A375 (cell line): ENCODE data around the gene TMEM222. TPM values are rescaled to one million over a fixed set of nuclear protein-coding genes. Genes with fewer than 3 reads are reported as not detected.

ENCODE experiments used
- small RNA-seq: library from RNA; depleted of rRNA; stranded (forward); fragments of <200 nt; gene quantifications from one replicate; pipeline ENCODE3, GENCODE V24; 2014
- total RNA-seq: library from RNA; depleted of rRNA; stranded (reverse); fragments of >200 nt; shearing (Covaris generic); gene quantifications from 2 replicates; pipeline ENCODE4 v1.2.3, GENCODE V29; 2014; rRNA removed

Gene TMEM222
- 43.9 and 45.3 TPM in 2 replicates for total RNA-seq

DNA sequence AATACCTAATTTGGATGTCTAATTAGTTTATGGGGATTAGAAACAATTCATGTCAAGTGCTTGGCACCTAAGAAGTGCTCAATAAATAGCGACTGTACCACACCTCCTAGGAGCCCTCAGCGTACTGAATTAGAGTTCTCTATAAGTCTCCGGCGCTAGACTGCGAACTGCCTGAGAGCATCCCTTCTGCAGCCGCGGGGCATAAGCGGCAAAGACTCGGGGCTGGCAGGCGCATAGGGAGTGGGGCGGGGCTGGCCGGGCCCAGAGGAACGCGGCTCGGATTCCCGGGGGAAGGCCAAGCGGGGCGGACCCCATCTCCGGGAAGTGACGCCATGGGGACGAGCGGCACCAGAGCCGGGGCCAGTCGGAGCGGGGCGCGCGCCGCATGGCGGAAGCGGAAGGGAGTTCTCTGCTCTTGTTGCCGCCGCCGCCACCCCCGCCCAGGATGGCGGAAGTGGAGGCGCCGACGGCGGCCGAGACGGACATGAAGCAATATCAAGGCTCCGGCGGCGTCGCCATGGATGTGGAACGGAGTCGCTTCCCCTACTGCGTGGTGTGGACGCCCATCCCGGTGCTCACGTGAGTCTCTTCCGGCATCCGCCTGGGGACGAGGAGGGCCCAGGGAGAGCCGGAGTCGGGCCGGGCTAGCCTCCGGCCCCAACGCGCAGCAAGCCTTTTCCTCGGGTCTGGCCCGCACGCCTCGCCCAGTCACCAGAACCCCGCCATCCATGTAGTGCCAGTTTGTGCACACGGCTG lies at the start of gene TMEM222:
Gene TMEM222 (plus strand): TSS at position 351 of the 756 bp plus-strand sequence. CDS start 35 bp downstream, at position 386.

DNA sequence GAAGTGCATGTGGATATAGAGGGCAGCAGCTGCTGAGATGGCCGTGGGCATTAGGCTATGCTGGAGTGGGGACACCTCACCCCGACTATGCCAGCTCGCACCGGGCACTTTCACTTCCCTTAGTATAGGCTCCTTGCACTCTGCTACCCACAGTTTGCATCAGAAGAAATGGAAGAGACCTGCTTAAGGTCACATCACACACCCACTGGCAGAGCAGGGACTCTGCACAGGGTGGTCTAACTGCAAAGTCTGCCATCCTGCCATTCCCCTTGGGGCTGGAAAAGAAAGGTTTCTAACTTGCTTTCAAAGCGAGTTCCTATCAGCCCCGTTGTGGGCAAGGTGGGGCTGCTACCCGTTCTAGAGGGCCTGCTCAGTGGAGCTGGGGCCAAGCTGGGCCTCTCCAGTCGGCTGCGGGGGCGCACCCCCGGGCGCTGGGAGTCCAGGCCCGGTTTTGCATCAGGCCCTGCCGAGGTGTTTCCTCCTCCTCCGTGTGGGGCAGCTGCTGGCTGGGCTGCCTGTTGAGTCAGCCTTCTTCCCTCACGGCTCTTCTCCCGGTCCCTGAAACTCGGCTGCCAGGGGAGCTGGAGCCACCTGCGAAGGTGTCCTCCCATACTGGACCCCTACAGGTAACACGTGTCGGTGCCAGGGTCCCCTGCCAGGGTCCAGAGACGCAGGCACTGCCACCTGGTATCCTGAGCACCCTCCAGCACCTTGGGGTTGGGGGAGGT lies 19.7 kb downstream of the TMEM222 start, which contains the start of gene SYTL1:
Gene SYTL1 (plus strand): TSS at position 498 of the 728 bp plus-strand sequence. CDS start 3,313 bp downstream, outside the sequence.

DNA sequence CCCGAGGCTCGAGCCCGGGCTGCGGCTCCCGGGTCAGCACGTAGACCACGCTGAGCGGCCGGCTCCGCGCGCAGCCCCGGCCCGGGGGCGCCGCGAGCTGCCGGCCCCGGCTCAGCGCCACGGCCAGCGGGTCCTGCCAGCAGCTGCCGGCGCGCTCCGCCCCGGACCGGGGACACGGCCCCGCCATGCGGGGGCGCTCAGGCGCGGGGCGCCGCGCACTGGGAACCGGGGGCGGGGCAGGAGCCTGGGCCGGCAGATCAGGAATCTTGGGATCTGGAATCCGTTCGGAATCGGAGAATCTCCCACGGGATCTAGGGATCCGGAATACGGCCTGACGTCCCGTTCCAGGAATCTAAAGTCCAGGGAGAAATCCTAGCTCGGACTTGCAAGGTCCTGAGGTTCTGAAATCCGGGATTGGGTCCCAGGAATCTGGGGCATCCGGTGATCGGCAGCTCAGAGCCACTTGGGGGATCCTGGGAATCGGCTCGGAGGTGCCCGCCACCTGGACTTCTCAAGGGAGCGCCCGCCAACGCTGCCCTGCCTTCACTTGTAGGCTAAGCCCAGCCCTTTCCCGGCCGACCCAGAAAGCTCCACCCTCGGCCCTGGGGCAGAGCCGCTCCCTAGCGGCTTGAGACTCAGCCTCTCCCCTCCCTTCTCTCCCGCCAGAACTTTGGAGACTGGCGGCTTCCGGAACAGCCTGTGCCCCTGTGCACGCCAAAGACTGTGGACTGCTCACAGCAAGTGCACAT lies 44.6 kb downstream of the TMEM222 start, which contains the start of gene MAP3K6:
Gene MAP3K6 (minus strand): TSS at position 551 of the 749 bp plus-strand sequence. CDS start 364 bp downstream, at position 187.

GRCh38 chr1:27374362-27375086 lies 52.6 kb downstream of the TMEM222 start, which contains the start of gene FCN3:
Gene FCN3, minus strand, starts transcription at chr1:27374824. Its CDS starts 6 bp downstream, at chr1:27374818.

DNA sequence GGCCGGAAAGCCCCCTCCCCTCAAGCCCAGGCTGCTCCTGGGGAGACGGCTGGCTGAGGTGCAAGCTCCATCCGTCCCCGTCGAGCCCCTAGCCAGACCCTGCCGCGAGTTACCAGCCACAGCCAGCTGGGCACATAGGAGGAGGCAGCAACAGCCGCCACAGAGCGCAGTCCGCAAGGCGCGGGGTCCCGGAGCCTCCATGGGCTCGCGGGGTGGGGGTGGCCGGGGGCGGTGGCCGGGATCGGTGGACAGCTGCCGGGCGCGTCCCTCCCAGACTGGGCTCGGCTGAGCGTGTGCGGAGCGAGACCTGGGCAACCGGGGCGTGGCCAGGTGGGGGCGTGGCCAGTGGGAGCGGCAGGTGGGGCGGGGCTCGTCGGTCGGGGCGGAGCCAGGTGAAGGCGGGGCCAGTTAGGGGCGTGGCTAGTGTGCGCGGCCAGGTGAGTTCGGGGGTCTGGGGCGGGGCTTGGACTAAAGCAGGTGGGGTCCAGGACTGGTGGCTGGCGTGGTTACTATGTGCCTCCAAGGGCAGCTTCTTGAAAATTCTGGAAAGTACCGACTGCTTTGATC lies 61.2 kb downstream of the TMEM222 start, which contains the start of gene CD164L2:
Gene CD164L2 (minus strand): TSS at position 295 of the 567 bp plus-strand sequence. CDS start 94 bp downstream, at position 201.

Small RNAs within 50 kb of the gene (small RNA-seq; reads per million reads assigned to genes)
- gene RNU6-48P = not detected

Other genes with a start within 250 kb of the TMEM222 start
- 4.6 and 7.7 TPM in 2 replicates for gene SLC9A1, start 167.0 kb upstream of the TMEM222 start, total RNA-seq
- gene WDTC1, start 87.5 kb upstream of the TMEM222 start, total RNA-seq = 17.9 and 18.5 TPM in 2 replicates
- 3.1 and 4.5 TPM in 2 replicates for gene SYTL1, start 19.9 kb downstream of the TMEM222 start, total RNA-seq
- 22.8 and 26.2 TPM in 2 replicates for gene MAP3K6, start 44.8 kb downstream of the TMEM222 start, total RNA-seq
- not detected in 2 replicates for gene FCN3, start 52.7 kb downstream of the TMEM222 start, total RNA-seq
- gene CD164L2, start 61.2 kb downstream of the TMEM222 start, total RNA-seq = not detected in 2 replicates
- gene GPR3, start 70.5 kb downstream of the TMEM222 start, total RNA-seq = 7.2 and 9.1 TPM in 2 replicates
- gene WASF2, start 168.0 kb downstream of the TMEM222 start, total RNA-seq = 19.0 and 21.6 TPM in 2 replicates